NCI-H774 (cell line): ENCODE results near the gene TTC13.
"Not testable (repeated sequence)": the region's sequence is repeated elsewhere in the genome, so short reads cannot be mapped to it uniquely, and the experiment has no call there.

Experiments used
- DNase-seq: peaks from one replicate; lab custom pipeline; 2025; lab: John Stamatoyannopoulos, UW

The TTC13 gene

DNA sequence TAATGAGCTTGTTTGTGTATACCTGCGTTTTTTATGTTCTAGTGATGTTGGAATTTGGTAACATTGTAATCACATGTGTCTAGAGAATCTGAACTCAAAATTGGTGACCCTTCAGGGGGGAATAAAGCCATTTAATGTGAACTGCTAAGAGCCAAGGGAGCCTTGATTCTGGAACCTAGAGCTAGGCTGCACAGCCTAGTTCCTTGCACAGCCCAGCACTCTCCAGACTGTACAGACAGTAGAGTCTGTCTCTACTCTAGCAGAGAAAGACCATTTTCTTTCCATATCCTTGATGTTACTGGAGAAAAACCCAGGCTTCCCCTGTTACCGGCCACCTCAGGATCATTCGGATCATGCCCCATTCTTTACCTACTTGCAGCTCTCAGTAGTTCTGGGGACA lies 8.8 kb upstream of the TTC13 start:
- DNase-seq, result no peak

DNA sequence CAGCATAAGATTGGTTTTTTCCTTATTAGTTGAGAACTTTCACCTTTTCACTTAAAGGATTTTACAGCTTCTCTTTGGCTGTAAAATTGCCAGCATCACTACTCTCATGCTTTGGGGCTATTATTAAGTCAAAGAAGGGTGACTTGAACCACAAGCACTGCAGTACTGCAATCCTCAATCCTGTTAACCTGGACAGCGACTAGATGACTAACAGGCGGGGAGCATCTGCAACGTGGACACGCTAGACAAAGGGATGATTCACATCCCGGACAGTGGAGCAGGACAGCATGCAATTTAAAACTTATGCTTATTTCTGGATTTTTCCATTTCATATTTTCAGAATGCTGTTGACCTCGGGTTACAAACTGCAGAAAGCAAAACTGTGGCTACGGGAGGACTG lies 8.3 kb upstream of the TTC13 start:
- DNase-seq, result no peak

DNA sequence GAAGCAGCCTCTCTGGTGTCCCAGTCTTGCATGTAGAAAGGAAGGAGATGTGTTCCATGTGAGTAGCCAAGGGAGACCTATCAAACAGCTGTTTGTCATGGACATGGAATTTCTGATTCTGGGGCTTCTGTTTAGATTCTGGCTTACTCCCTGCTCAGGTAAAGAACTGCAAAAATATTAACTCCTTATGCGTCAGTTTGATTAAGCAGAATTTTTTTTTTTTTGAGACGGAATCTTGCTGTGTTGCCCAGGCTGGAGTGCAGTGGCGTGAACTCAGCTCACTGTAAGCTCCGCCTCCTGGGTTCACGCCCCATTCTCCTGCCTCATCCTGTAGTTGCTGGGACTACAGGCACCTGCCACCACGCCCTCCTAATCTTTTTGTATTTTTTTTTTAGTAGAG lies 7.0 kb upstream of the TTC13 start:
- no peak for DNase-seq

DNA sequence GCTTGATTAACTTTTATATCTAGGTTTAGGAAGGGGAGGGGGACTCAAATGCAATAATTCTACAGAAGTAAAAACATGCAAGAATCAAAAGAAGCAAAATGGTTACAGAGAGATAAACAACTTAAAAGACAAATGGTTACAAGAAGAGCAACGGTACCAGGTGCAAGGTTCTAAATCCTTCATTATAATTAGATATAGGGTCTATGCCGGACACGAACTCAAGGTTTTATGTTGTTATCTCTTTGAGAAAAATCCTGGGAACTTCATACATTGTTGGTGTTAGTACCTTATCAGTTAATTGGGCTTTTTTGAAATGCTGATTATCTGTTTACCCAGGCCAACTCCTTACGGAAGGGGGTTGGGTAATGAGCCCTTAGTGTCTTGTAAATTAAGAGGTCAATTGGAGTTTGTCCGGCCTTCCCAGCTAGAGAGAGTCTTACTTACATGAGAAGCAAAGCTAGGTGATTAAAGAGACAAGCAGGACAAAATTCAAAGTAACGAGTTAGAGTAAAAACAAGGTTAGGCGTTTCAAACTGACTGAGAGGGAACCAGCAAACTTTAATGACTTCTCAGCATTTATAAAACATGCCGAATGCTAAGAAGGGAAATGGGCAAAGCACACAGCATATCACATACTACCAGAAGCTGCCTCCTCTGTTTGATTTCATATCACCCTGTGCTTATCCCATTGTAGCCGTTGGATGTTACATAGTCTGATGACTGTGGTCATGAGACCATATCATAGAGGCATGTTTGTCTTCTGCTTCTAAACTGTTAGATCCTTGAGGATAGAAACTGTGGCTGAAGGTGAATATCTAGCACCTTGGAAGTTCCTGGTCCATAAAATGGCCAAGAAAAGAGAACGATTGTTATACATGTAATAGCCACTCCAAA lies 6.2 kb upstream of the TTC13 start:
- DNase-seq, result not testable (repeated sequence)

DNA sequence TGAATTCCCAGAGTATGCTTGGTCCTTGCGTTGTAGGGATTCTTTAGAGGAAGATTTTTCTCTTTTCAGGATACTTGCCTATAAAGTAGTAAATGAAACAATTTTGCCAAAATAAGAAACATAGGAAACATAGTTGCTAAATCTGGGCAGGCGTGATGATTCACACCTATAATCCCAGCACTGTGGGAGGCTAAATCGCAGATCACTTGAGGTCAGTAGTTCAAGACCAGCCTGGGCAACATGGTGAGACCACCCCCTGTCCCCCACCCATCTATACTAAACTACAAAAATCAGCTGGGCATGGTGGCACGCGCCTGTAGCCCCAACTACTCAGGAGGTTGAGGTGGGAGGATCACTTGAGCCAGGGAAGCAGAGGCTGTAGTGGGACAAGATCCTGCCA lies 5.2 kb upstream of the TTC13 start:
- no peak for DNase-seq

DNA sequence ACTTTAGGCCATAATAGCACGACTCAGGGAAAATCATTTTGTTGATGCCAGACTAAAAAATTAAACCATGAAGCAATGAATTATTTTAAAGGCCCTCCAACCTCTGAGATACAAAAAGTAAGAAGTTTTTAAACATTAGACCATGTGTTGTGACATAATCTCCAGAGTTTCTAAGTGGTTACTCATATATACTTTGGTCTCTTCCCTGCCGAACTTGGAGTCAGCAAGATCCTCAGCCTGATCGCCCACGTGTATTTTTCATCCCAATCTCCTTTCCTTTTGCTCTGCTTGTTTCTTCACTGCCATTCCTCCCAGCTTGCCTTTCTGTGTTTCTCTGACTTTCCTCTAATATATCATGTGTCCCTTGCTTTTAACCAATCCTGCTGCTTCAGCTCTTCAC lies 4.0 kb upstream of the TTC13 start:
- DNase-seq, result no peak

DNA sequence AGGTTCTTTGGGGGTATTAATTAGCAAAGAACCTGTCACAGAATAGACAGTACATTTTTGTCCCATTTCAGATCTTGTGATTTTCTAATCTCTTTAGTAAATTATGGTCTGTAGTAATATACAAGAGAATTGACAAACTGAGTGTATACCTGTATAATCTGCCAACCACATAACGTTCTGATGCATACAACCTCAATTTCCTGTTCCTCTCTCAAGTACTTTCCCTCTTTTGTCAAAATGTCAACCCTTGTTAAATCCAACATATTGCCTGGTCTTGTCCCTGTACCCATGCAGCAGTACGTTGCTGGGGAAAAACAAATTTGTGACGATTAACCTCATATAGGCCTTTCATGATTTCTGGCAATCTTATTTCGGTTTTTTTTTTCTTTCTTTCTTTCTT lies 1.3 kb upstream of the TTC13 start:
- DNase-seq, result no peak

DNA sequence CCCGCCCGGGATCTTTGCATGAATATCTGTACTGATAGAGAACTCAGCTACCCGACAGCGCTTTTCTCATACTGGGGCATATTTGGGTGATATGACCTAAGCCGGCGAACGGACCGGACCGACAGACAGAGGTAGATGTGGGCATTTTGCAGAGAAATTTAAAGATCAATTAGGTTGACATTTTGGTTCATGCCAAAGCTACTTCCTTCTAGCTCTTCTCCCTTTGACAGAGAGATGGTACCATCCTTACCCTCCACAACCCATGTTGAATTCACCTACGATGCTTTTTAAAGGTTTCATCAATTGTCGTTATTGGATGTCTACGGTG lies 692 bp upstream of the TTC13 start:
- DNase-seq, result no peak

DNA sequence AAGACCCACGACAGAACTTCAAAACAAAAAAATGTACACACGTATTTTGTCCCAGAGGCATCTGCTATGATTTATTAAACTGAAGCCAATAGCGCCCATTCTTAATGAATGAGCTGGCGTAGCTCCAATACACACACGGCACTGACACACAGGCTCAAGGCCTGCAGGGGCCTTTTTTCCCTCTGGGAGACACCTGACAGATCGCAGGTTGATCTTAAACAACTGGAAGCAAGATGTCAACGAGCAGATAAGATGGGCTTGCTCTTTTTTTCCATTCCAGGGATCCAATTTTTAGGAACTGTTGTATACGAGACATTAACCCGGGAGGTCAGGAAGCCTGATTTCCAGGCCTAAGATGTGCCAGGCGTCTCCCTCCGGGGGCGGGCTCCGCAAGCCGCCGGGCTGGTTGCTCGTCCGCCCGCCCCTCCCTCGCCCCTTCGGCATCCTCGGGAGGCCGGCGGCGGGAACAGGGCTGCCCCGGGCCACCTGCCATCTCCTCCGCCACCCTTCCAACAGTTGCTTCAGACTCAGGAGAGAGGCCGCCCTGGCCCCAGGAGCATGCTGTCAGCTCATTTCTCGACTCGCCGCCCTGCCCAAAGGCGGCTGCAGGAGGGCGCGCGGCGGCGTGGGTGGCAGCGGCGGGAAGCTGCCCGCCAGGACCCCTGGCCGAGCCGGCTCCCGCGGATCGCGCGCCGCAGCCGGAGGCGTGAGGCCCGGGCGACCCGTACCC lies 735 bp downstream of the TTC13 start:
- peak; percentile 43 for DNase-seq

DNA sequence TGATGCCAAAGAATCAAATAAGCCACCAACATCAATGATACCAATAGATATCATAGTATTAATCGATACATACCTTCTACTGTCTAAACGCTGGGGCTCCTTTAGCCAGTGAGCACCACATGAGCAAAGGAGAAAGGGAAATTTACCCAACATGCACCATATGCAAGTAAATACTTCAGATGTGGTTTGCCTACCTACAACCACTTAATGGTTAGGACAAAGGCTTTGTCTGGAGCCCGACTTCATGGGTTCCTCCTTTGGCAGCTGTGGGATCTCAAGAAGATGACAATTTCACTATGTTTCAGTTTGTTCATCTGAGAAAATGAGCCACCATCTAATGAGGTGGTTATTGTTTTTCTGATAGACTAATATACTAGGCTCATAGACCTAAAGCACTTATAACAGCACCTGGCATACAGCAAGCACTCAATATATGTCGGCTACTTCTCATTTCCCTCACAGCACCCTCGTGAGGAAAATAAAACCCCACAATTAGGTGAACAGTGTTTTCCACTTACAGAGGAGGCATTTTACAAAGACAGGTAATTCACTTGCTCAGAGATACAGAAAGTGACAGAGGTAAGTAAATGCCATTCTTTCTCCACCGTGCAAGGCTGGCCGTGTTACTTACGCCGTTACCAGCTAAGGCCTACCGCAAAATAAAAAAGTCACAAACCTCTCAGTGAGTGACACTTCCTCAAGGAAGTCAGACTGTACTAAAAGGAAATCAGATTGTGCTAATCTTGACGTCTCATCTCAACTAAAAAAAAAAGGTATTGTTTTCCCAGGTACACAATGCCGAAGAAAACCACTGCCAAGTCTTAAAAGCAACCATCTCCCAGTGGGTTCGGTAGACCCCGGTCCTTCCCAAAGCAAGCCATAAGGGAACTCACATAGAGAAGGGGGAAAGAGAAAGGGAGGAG lies 1.6 kb downstream of the TTC13 start:
- no peak for DNase-seq

DNA sequence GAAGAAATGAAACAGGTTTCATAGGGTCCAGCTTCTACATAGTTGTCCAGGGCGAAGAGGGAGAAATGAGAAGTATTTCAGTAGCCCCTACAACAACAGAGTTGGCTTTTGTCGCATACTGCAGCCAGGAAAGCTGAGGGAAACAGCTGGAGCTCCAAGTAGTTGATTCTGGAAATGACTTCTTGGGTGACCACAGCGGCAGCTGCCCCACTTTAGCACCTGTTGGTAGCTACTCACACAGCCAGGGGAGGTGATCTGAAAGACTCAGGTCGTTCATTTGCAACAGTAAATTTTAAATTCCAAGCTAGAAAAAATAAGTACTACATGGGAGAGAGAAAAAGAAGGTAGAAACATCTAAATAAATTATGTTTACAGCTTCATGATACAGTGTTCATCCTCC lies 2.3 kb downstream of the TTC13 start:
- DNase-seq, result no peak

DNA sequence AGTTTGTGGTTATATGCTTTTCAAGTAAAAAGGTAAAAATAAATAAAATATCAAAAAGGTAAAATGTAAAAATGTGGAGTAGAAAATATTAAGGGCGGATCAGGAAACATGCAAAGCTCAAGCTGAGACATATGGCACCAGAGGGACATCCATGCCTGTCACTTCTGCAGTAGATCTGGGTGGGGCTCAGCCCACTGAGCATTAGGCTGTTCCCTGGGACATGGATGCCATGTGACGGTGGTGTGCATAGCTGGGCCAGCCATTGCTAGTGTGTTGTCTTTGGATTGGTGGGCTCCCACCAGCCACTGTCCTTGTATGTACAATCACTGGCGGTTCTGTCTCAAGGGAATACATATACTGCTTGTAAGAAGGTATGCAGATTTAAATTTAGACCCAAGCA lies 3.0 kb downstream of the TTC13 start:
- no peak for DNase-seq

DNA sequence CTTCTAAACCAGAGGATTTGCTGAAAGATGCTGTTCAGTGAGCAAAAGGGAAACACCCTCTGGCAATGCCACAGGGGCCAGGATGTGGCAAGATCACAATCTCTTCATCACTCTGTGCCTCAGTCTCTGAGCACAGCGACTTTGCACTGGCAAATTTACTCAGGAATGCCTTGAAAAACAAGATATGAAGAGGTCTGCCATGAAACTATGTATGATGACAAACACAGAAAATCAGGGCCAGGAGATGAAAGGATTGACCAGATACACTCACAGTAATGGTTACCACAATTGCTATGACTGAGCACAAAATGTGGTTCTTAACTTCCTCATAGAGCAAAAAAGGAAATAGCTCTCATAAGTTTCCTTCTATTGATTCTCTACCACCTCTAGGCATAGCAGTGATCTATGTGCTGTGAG lies 5.8 kb downstream of the TTC13 start:
- no peak for DNase-seq

DNA sequence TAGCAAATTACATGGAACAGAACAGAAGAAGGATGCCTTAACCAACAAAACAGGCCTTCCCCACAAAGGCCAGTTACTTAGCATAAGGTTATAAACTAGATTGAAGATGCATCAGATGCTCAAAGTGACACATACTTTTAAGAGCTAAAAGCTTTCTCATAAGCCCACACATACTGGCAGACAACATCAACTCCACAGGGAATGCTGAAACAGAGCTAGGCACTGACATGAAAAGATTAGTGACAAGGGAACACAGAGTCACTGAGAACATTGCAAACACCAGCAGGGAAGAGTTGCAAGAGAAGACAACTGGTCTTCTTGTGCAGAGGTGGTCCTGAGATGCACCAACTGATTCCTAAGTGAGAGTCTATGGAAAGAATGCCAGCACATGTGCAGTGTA lies 6.9 kb downstream of the TTC13 start:
- DNase-seq, result no peak

DNA sequence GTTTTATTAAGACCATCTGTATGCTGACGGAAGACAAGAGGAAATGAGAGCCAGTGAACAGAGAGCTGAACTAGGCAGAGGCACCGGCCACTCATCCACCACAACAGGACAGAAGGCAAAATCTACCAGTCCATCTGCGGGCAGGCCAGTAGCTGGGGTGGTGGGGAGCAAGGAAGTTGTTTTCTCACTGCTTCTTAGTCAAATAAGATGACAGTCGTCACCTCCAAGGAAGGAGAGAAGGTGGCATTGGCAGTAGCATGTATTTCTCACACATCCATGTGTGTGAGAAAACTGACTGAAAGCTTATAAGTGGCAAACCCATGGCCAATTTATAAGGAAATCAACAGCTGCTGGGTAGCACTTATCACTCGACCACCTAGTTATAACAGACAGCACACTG lies 8.2 kb downstream of the TTC13 start:
- no peak for DNase-seq

DNA sequence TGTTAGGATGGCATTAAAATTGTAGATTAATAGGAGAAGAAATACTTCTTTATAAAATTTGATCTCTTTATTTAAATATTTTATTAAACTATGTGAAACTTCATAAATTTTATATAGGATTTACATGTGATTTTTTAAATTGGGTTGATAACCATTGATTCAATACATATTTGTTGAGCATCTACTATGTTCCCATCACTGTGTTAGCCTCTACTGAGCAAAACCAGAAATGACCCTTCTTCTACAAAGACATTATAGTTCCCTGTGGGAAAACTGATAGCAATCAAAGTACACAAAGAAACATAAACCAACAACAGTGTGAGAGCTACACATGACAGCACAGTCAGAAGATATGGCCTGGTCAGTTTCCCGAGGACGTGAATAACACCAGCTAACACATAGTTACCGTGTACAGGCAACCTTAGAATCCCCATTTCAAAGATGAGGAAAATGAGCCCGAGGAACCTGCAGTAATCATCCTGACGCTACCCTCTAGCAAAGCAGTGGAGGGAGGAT lies 12.2 kb downstream of the TTC13 start:
- no peak for DNase-seq

DNA sequence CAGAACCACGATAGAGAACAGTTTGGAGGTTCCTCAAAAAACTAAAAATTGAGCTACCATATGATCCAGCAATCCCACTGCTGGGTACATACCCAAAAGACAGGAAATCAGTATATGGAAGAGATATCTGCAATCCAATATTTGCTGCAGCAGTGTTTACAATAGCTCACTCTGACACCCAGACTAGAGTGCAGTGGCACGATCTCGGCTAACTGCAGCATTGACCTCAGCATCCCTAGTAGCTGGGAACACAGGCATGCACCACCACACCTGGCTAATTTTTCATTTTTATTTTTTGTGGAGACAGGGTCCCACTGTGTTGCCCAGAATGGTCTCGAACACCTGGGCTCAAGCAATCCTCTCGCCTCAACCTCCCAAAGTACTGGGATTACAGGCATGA lies 13.1 kb downstream of the TTC13 start:
- DNase-seq, result no peak

DNA sequence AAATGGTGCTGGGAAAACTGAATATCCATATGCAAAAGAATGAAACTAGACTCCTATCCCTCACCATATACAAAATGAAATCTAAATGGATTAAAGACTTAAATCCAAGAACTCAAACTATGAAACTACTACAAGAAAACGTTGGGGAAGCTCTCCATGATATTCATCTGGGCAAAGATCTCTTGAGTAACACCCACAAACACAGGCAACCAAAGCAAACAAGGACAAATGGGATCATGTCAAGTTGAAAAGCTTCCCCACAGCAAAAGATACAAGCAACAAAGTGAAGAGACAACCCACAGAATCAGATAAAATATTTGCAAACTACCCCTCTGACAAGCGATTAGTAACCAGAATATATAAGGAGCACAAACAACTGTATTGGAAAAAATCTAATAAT lies 13.8 kb downstream of the TTC13 start:
- no peak for DNase-seq

DNA sequence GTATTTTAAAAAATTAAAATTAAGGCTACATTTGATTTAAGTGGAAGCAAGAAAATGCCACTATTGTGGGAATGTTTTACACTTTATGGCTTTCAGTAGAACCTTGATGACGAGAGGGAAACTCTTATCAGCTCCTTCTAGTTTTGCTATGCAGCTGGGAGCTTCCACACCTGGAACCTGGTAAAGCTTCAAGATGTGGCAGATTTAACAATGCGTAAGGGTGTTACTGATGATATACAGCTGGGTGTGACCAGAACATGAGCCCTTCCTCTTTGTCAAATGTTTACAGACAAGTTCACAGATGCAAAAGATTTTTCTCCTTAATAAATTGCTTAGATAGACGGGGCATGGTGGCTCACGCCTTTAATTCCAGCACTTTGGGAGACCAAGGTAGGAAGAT lies 20.3 kb downstream of the TTC13 start:
- DNase-seq, result no peak

DNA sequence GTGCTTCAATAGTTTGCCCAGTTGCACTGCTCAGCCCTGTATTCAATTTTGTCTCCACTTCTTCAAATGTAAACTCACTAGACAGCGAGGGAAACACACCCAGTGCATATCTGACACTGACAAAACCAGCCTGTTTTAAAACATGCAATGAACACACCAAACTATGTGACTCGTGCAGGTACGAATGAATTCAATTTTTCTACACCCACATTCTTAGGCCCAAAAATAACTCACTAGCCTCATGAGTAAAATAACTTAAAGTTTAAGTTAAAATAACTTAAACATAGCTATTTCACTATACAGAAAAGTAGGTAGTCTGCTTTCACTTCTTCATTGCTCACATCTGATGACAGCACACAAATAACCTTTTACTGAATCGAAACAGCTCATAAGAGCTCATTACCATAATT lies 21.1 kb downstream of the TTC13 start:
- no peak for DNase-seq

DNA sequence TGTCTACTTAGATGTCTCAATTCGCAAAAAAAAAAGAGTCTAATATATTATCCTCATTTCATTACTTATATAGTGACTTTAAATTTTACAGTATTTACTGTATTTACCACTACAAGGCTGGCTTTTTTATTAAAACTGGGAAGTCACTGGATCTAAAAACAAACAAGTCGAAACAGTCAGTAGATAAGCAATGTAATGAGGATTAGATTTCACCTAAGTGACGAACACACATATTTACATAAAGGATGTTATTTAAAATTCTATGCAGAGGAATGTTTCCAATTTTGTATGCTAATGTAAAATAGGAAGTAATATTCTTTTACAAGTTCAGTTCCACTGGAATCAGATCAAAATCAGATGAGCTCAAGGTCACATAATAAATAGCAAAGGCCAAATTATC lies 28.3 kb downstream of the TTC13 start:
- DNase-seq, result no peak

DNA sequence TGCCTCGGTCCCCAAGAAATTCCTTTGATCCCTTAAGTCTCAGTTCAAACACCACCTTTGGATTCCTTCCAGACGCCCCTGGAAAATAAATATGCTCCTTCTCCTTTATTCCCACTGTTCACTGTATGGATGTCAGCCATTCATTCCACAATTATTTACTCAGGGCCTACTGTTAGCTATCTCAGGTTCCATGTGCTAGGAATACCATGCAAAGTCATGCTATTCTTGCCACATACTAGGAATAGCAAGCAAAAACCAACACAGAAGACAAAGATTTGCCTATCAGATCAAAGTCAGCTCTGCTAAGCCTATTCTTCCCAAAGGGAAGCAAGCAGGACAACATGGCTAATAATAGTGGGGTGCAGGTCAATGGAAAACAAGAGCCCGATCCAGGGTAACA lies 29.8 kb downstream of the TTC13 start:
- DNase-seq, result no peak
